Thymus (tissue), 11 donors: ENCODE data around the gene TMPRSS4. TPM values are rescaled to one million over a fixed set of nuclear protein-coding genes. Genes with fewer than 3 reads are reported as not detected.
A peak's percentile ranks its signal among the peaks of the same experiment; 100 is the strongest.

Source experiments
- DNase-seq, 9 donors: peaks; one replicate each; pipeline ENCODE4 v3.0.0-alpha.2; 2013; ENCODE audit warnings: low spot score in 9 of 9, low read depth in 6 of 9, missing footprints in 1 of 9
- H3K27ac ChIP-seq, 2 donors: one replicate each; pipeline ENCODE4 v1.5.1; 2013; ENCODE audit warnings: control low read depth in 1 of 2, low read depth in 1 of 2, low read length in 1 of 2, mild to moderate bottlenecking in 1 of 2, moderate library complexity in 1 of 2
- H3K27me3 ChIP-seq, 2 donors: one replicate each; pipeline ENCODE4 v1.5.1; 2013; ENCODE audit warnings: low read length in 1 of 2; ENCODE audit not compliant: control insufficient read depth in 2 of 2, insufficient read depth in 1 of 2
- H3K36me3 ChIP-seq, 2 donors: one replicate each; pipeline ENCODE4 v1.5.1; 2013; ENCODE audit warnings: low read length in 1 of 2, mild to moderate bottlenecking in 1 of 2, moderate library complexity in 1 of 2; ENCODE audit not compliant: control insufficient read depth in 2 of 2, insufficient read depth in 2 of 2
- H3K4me1 ChIP-seq, 2 donors: one replicate each; pipeline ENCODE4 v1.5.1; 2013; ENCODE audit warnings: low read length in 2 of 2; ENCODE audit not compliant: control insufficient read depth in 2 of 2, insufficient read depth in 2 of 2
- H3K4me3 ChIP-seq, 2 donors: one replicate each; pipeline ENCODE4 v1.5.1; 2013; ENCODE audit warnings: low read length in 2 of 2, control low read depth in 1 of 2, mild to moderate bottlenecking in 1 of 2
- H3K9me3 ChIP-seq, 2 donors: one replicate each; pipeline ENCODE4 v1.5.1; 2013; ENCODE audit warnings: low read length in 1 of 2, mild to moderate bottlenecking in 1 of 2; ENCODE audit not compliant: control insufficient read depth in 2 of 2, insufficient read depth in 1 of 2
- WGBS: extraction: QIAGEN DNeasy Blood & Tissue Kit; methylation state at CpG from one replicate; pipeline ENCODE4 v1.1.7; 2013; 5-methylcytosine and 5-hydroxymethylcytosine counted together
- polyA plus RNA-seq: library from polyadenylated mRNA; stranded (reverse); fragments of 200-250 nt; gene quantifications from one replicate; pipeline ENCODE4 v1.2.3, GENCODE V29; 2013
- total RNA-seq: library from RNA; stranded (reverse); fragments of 120-200 nt; gene quantifications from one replicate; pipeline ENCODE4 v1.2.4, GENCODE V29; 2013
- donor health status: healthy.

The TMPRSS4 gene
- total and polyA plus RNA-seq, 2 donors = 2.5 to 7.4 TPM

- Histone ChIP-seq H3K9me3 (no peaks in the 10 kb centered on the region), H3K4me1 (peaks cover 6 to 21% of the 10 kb centered on the region in 2 donors), H3K4me3 (peak within 1 kb of the TSS in 1 of 2 donors; percentile 35), H3K27ac (no peak within 1 kb of the TSS), H3K27me3 (peaks cover 70 to 94% of the 10 kb centered on the region in 2 donors), H3K36me3 (no peaks in the 10 kb centered on the region)
- no peak for DNase-seq
- whole genome bisulfite sequencing = under 1% methylated on average over 88 of the region's 88 CpGs
Measured at GRCh38 chr11:118152552-118153471, 75.9 kb downstream of the TMPRSS4 start, which contains the start of gene SCN4B. SCN4B (minus strand) TSS chr11:118152823; CDS start chr11:118152673, 150 bp downstream.

- no peak for DNase-seq
- Histone ChIP-seq H3K27me3 (peaks cover 71 to 95% of the 10 kb centered on the region in 2 donors), H3K4me3 (no peak overlapping the region), H3K27ac (no peak overlapping the region), H3K4me1 (peaks cover 6 to 21% of the 10 kb centered on the region in 2 donors), H3K36me3 (no peaks in the 10 kb centered on the region), H3K9me3 (no peaks in the 10 kb centered on the region)
- 30% methylated on average over 16 of the region's 16 CpGs for WGBS
Measured at GRCh38 chr11:118153516-118153915, 76.6 kb downstream of the TMPRSS4 start.

GRCh38 chr11:118153976-118154375 lies 77.1 kb downstream of the TMPRSS4 start:
- no peak overlapping the region for H3K4me3 ChIP-seq
- H3K27ac ChIP-seq = no peak overlapping the region
- H3K36me3 ChIP-seq = no peaks in the 10 kb centered on the region
- H3K9me3 ChIP-seq = no peaks in the 10 kb centered on the region
- DNase-seq = no peak
- peaks cover 6 to 21% of the 10 kb centered on the region in 2 donors for H3K4me1 ChIP-seq
- peaks cover 75 to 98% of the 10 kb centered on the region in 2 donors for H3K27me3 ChIP-seq
- 95% methylated on average over 11 of the region's 11 CpGs for WGBS

- Histone ChIP-seq H3K27me3 (peaks cover 73 to 98% of the 10 kb centered on the region in 2 donors), H3K36me3 (no peaks in the 10 kb centered on the region), H3K27ac (no peak overlapping the region), H3K4me1 (peaks cover 6 to 21% of the 10 kb centered on the region in 2 donors), H3K4me3 (no peak overlapping the region), H3K9me3 (no peaks in the 10 kb centered on the region)
- 93% methylated on average over 1 of the region's 1 CpG for WGBS
- DNase-seq = no peak
Measured at GRCh38 chr11:118154641-118155040, 77.8 kb downstream of the TMPRSS4 start.

GRCh38 chr11:118155776-118156530 lies 79.1 kb downstream of the TMPRSS4 start:
- Histone ChIP-seq H3K9me3 (no peaks in the 10 kb centered on the region), H3K27ac (no peak overlapping the region), H3K4me3 (no peak overlapping the region), H3K4me1 (peaks cover 6 to 21% of the 10 kb centered on the region in 2 donors), H3K36me3 (no peaks in the 10 kb centered on the region), H3K27me3 (peaks cover 66 to 98% of the 10 kb centered on the region in 2 donors)
- DNase-seq = no peak
- WGBS = 73% methylated on average over 11 of the region's 11 CpGs

GRCh38 chr11:118156531-118157185 lies 79.8 kb downstream of the TMPRSS4 start:
- no peaks in the 10 kb centered on the region for H3K9me3 ChIP-seq
- H3K27ac ChIP-seq = no peak overlapping the region
- no peaks in the 10 kb centered on the region for H3K36me3 ChIP-seq
- H3K27me3 ChIP-seq = peaks cover 61 to 96% of the 10 kb centered on the region in 2 donors
- no peak overlapping the region for H3K4me3 ChIP-seq
- DNase-seq = peak in 1 of 9 donors; percentile 16
- H3K4me1 ChIP-seq = peaks cover 6 to 21% of the 10 kb centered on the region in 2 donors
- WGBS = 10% methylated on average over 21 of the region's 21 CpGs

- H3K4me1 ChIP-seq = peaks cover 6 to 15% of the 10 kb centered on the region in 2 donors
- H3K27me3 ChIP-seq = peaks cover 54 to 96% of the 10 kb centered on the region in 2 donors
- no peaks in the 10 kb centered on the region for H3K36me3 ChIP-seq
- H3K9me3 ChIP-seq = no peaks in the 10 kb centered on the region
- 72% methylated on average over 10 of the region's 10 CpGs for WGBS
- H3K27ac ChIP-seq = no peak overlapping the region
- DNase-seq = no peak
- H3K4me3 ChIP-seq = no peak overlapping the region
Measured at GRCh38 chr11:118157186-118157895, 80.5 kb downstream of the TMPRSS4 start.

GRCh38 chr11:118161786-118162185 lies 84.9 kb downstream of the TMPRSS4 start:
- Histone ChIP-seq H3K4me1 (peaks cover 0 to 1% of the 10 kb centered on the region in 2 donors), H3K27me3 (peaks cover 12 to 69% of the 10 kb centered on the region in 2 donors), H3K9me3 (no peaks in the 10 kb centered on the region), H3K27ac (no peak overlapping the region), H3K4me3 (no peak overlapping the region), H3K36me3 (no peaks in the 10 kb centered on the region)
- WGBS = 89% methylated on average over 6 of the region's 6 CpGs
- no peak for DNase-seq
